Measurements from ENCODE around the gene ARHGEF33.
"Not testable (repeated sequence)": the region's sequence is repeated elsewhere in the genome, so short reads cannot be mapped to it uniquely, and the experiment has no call there.

ARHGEF33 gene

DNA sequence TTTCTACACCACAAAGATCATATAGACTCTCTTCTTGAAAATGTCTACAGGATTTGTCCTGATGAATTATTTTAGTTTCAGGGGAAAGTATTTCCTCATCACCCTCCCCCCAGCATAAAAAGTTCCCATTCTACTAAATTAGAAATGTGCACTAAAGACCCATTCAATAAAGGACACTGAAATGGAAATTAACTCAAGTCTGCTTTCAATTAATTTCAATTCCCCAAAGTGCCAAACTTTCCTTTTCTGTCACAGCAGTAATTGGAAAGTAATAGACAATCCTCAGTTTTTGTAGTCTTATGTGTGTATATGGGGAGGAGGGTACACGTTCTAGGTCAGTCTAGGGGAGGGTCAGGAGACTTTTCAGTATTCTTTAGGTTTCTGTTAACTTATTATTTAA lies 21.5 kb downstream of the ARHGEF33 start:
- DNase-seq: no peak

DNA sequence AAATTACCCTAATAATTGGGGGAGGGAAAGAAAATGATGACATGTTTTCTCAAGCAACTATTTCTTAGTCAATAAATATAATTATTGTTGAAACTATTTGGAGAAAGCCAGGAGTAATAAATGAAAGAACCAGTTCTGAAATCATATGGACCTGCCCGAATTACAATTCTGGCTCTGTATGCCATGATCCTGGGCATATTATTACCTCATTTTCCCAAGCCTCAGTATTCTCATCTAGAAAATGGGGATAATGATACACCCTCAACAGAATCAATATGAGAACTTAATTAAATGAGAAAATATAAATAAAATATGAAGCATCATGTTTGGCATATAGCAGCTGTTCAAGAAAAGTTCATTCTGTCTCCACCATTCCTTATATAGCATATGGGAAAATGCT lies 22.9 kb downstream of the ARHGEF33 start:
- DNase-seq: no peak

DNA sequence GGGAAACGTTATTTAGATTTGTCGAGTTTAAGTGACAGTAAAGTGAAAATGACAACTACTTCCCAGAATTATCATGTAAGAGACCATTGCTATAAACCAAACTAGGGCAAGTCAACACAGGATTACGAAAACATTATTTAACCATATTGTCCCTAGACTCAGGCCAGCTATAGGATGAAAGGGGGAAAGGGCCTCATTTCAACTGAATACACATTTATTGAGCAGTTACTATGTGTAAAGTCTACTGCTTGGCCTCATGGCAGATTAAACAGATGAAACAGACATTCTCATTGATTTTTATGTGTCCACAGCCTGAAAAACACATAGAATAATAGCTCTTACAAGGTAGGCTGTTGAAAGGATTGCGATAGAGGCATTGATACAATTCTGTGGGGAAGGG lies 32.7 kb downstream of the ARHGEF33 start:
- DNase-seq: no peak

DNA sequence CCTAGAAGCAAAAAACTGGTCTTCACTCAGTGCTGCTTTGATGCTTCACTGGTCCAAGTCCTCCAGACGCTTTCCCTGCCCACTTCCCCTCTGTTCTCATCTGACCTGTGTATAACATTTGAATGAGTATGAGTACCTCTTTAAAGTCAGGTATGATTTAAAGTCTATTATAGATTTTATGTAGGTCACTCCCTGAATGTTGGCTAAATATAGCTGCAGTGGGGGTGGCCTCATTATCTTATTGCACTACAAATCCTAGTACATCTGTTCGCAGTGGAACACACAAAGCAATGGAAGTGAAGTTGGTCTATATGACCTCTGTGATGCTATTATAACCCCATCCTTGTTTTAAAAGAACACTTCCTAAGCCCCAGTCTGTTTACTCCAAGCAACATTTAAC lies 33.2 kb downstream of the ARHGEF33 start:
- no peak for DNase-seq

DNA sequence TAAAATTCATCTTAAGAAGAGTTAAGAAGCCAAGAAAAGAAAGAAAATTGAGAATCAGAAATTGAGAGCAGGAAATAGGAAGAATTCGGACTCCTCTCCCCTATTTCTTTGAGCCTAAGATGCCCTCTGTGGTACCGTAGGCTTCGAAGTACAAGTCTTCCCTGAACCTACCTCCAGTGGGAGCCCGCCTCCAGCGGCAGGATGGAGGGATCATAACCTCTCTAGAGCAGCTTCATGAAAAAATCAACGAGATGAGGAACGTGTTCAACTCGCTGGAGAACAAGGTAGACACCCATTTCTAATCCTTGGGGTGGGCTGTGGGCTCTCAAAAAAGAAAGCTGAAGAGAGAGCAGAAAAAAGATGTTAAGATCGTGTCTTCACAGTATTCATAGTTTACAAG lies 36.3 kb downstream of the ARHGEF33 start:
- DNase-seq: no peak

DNA sequence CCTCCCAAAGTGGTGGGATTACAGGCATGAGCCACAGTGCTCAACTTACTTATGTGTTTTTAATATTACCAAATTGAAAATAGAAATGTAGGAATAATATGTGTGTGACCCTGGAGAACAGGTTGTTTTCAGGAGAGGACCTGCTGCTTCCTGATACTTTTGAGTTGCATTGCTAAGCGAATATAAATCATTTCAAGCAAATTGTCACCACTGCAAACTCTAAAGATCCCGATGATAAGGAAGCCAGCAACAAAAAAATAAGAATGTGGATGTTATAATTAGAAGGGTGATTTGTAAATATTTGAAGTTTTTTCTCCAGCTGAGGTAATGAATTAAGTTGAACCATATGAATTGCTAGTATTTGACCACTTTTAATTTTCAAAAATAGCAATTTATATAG lies 40.9 kb downstream of the ARHGEF33 start:
- no peak for DNase-seq

DNA sequence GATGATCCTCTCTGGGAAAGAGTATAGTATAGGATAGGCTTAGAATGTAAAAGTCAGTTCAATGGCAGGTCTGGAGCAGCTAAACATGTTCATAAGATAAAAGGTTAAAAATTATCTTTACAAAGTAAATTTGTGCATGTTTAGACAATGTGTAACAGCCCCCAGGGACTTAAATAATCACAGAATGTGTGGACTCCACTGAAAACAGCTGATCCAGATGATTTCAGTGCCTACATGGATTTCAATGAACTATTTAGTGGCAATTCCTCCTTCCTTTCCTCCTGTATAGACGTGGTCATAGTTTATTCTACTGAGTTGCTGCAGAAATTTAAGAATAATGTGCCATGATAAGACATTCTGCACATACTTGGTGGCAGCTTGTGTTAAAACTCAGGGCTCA lies 42.9 kb downstream of the ARHGEF33 start:
- DNase-seq: no peak

DNA sequence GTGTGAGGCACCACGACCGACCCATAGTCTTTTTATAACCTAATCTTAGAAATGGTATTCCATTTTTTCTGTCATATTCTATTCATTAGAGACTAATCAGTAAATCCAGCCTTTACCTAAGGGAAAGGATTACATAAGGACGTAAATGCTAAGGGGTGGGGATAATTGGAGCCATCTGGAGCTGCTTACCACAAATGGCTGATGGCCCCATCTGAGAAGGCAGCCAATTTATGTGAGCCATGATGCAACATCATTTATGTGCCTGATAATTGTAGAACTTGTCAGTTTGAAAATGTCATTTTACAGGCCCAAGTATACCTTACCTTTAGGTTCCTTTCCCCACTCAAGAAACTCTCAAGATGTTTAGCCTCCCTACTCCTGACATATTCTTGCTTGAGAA lies 44.0 kb downstream of the ARHGEF33 start:
- no peak for DNase-seq

DNA sequence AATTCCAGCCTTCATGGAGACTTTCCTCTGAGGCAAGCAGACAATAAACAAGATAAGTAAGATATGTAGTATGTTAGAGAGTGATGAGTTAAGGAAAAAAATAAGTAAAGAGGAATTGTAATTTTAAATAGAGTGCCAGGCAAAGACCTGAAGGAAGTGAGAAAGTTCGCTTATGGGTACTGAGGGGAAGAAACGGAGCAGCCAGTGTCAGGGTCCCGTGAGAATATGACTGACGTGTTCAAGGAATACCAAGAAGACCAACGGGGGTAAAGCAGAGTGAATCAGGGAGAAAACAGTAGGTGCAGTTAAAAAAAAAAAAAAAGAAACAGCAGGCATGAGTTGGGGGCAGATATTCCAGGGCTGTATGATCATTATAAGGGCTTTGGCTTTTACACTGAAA lies 45.1 kb downstream of the ARHGEF33 start:
- DNase-seq: no peak

DNA sequence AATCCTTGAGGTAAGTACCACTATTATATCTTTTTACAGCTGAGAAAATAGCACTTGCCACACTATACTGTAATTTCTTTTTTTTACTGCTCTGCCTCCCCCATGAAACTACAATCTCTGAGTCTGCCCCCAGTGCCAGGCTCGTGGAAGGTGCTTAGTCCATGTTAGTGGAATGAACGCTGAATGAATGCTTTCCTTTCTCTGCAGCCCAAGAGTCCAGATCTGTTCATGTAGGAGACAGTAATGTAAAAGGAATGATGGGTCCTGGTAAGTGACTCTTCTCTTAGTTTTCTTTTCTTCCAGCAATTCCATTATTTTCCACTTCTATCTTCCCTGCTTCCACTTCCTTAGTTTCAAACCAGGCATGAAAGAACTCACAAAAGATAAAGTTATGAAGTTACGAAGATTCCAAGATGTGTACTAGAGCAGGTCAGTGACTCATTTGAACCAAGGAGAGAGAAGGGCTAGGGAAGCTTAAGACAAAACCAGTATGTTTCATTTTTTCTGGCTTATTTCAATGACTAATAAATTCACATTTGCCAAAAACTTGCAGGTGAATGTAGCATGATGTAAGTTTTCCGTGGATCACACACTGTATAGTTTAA lies 46.0 kb downstream of the ARHGEF33 start:
- DNase-seq: no peak

DNA sequence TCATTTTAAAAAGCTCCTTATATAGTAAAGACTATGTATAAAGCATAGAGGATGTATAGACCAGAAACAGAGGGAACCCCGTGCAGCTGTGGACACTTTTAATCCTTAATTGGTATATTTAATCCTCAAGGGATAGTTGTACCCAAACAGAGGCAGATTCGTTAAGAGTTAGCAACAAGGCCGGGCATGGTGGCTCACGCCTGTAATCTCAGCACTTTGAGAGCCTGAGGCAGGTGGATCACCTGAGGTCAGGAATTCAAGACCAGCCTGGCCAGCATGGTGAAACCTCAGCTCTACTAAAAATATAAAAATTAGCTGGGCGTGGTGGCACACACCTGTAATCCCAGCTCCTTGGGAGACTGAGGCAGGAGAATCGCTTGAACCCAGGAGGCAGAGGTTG lies 46.8 kb downstream of the ARHGEF33 start:
- DNase-seq: not testable (repeated sequence)

DNA sequence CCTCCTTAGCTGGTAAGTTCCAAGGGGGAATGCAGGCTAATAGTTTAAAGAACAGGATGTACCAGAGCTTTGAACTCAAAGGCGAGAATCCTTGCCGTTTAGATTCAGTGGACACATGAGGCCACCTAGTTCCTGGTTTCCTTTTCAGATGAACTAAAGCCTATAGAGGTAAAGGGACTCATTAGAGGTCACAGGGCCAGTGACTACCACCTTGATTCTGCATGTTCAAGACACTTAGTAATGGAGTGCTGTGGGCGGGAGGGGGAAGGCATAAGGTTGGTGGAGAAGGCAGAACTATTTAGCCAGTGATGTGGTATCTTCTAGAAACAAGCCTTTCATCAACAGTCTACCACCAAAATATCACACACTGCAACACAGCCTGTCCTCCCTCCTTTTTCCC lies 47.9 kb downstream of the ARHGEF33 start:
- DNase-seq: no peak

DNA sequence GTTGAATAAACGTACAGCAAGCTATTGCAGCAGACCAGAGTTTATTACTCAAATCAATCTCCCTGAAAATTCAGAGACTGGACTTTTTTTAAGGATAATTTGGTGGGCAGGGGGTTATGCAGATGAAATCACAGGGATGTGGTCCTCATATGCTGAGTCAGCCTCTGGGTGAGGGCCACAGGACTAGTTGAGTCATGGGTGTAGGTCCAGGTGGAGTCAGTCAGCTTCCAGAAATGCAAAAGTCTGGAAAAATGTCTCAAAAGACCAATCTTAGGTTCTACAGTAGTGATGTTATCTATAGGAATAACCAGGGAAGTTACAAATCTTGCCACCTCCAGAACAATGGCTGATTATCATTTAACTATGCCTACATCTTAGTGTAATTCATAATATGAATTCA lies 51.1 kb downstream of the ARHGEF33 start:
- DNase-seq: no peak

DNA sequence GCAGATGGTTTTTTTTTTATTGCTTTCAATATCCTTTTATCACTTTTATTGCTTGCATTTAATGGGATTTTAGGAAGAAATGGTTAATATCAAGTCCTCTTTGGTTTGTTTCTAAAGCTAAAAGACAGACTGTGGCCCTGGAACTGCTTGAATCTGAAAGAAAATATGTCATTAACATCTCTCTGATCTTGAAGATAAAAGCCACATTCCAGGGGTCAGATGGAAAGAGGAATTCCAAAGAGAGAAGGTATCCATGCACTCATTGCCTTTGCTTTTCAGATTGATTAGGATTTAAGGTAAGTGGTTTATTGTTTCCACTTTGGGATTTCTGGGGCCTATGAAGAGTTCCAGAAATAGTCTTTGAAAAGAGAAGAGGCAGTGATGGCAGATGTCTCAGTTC lies 54.1 kb downstream of the ARHGEF33 start:
- no peak for DNase-seq

DNA sequence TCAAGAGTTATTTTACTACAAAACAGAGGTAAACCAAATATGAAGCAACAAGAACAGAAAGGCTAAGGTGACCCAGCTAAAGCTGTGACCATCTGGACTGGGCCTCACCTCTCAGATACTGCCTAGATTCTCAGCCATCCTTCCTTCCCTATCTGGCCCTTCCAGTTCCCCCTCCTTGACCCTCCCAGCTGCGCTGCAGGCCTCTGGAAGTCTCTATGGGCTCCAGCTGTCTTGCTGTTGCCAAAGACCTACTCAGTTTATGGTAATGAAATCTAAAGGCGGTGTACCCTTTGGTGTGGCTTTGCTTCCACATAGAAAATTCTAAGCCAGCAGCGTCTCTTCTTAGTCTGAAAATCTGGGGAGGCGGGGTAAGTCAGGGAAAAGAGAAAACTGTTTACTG lies 55.7 kb downstream of the ARHGEF33 start:
- DNase-seq: no peak

DNA sequence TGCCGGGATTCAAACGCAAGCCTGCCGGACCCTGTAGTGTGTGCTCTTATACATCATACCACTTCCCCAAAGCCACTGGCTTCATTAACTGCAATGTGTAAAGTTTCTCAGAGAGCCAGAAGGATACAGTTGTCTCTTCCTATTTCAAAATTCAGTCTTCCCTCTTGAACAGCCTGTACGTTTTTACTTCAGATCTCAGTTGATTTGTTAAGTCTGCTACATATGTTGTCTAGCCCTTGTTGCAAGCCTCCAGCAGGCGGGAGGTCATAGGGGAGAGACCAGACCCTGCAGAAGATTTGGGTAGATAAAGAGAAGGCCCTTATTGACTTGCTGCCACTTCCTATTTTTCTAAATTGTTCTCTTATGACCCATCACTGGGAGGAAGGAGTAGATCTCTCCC lies 56.2 kb downstream of the ARHGEF33 start:
- DNase-seq: no peak

DNA sequence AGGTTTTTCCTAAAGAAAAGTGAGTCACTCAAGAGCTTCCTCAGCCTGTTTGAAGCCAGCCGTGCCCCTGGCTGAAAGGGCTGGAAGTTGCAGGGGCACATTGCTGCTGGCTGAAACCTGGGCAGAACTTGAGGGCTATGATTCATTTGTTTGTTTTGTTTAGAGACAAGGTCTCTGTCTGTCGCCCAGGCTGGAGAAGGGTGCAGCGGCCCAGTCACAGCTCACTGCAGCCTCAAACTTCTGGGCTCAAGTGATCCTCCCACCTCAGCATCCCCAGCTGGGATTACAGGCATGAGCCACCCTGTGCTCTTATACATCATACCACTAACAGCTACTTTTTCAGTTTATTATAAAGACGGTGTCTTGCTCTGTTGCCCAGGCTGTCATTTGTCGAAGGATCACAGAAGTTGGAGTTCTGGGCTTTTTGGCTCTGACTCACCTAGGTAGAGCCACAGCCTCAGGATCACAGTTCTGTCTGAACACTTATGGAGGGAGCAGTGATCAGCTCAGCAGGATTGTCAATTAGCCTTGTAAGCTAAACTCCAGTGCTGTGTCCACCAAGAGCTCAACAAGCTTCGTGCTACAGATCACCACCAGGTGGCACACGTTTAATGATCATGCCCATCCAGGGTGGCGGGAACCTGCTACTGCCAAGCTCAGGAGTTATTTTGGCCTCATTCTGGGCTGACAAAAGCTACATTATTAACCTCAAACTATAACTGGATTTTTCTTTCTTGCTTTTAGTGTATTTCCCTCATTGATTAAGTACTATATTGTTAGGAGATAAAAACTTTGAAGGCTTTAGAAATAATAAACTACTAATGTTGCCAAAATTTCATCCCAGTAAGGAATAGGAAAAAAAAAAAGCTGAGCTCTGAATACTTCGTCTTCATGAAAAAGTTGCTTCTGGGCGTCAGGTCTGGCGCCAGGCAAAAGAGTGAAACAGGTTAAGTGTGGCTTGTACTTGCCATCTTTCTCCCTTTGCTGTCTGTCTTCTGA lies 57.9 kb downstream of the ARHGEF33 start:
- peak; percentile 17 to 39 for DNase-seq

DNA sequence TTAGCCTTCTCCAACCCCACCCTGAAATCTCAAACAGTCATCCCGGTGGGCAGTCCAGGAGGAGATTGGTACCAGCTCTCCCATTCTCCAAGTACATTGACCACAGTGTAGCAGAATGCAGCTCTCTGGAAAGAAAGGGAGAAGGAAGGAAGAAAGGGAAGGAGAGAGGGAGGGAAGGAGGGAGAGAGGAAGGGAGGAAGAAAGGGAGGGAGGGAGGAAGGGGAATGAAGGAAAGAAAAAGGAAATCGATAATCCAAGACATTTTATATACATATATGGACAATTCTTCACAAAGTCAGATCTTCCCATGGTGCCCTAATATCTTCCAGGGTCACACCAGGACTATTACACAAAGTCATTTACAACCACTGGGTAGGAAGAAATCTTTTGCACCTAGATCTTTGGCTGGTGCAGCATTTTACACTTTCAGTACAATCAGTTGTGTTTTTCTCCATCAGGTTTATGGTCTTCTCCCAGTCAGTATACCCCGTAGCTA lies 58.8 kb downstream of the ARHGEF33 start:
- no peak for DNase-seq

DNA sequence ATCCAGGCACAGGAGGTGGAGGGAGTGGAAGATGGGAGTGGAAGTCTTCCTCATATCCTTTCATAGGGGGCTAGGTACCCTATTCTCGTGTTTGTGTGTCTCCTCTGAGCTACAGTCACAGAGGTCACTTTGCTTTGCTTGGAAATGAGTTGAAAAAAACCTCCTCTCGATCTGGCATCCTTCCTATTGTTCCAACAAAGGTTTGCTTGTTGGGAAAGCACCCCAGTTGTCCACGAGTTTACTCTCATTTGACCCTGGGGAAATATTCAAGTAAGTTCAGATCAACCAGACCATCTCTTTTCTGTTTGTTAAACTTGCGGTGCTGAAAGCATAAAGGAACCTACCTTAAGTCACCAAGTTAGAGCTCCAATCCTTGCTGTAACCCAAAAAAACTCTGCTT lies 59.3 kb downstream of the ARHGEF33 start:
- no peak for DNase-seq

DNA sequence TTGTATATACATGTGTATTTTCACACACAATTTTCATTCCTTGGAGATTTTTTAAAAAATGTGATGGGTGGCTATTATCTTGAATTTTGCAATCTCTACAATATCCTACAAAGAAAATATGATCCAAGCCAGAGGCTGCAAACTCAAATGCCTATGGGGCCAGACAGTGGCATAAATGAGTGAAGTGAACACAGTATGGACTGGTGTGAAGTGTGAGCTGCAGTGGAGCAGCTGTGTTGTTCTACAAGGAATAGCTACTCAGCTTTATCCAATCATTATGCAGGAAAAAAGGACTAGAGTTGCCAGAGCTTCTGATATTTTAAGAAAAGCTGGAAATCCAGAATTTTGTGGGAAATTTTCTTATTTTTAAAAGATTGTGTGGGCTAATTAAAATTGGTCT lies 62.1 kb downstream of the ARHGEF33 start:
- no peak for DNase-seq

DNA sequence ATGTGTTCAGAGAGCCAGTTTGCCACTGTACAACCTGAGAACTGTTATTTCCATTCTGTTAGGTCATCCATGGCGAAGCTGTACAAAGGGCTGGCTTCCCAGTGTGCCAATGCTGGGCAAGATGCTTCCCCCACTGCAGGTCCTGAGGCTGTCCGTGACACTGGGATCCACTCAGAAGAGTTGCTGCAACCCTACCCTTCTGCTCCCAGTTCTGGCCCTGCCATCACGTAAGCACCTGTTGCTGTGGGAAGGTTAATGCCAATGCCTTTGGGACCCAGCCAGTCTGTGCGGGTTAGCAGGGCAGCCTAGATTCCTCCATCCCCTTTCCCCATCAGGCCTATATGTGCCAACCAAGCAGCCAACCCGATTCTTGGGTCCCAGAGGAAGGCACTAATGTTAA lies 68.3 kb downstream of the ARHGEF33 start:
- DNase-seq: no peak

DNA sequence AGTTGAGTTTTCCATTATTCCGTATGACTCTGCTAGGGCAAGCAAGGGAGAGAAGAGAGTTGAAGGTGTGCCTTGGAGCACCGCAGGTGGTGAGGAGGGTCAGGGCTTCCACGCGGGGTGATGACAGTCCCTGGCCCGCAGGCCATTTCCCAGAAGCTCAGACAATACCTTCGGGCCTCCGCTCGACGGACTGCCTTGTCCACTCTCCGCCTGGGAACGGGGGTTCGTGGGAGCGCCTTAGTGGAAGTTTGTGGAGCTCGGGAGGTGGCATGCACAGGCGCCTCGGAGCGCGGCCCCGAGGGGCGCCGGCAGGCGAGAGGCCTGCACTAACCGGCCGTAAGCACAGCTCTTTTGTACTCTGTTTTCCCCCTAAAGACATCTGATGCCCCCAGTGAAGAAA lies 69.8 kb downstream of the ARHGEF33 start:
- DNase-seq: no peak

DNA sequence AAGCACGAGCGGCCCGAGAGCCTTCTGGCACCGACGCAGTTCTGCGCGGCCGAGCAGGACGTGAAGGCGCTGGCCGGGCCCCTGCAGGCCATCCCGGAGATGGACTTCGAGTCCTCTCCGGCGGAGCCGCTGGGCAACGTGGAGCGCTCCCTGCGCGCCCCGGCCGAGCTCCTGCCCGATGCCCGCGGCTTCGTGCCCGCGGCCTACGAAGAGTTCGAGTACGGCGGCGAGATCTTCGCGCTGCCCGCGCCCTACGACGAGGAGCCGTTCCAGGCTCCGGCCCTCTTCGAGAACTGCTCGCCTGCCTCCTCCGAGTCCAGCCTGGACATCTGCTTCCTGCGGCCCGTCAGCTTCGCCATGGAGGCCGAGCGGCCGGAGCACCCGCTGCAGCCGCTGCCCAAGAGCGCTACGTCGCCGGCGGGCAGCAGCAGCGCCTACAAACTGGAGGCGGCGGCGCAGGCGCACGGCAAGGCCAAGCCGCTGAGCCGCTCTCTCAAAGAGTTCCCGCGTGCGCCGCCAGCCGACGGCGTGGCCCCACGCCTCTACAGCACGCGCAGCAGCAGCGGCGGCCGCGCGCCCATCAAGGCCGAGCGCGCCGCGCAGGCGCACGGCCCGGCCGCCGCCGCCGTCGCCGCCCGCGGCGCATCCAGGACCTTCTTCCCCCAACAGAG lies 70.4 kb downstream of the ARHGEF33 start:
- no peak for DNase-seq
